HEK293T (cell line): Measurements from ENCODE around the gene KRT7.

ENCODE experiments used
- FOXK2 ChIP-seq: fragments of 450-650 bp; IDR thresholded peaks from 2 replicates; pipeline ENCODE4 v1.6.1; 2016; ENCODE audit warnings: mild to moderate bottlenecking
- FOXM1 ChIP-seq: fragments of 450-650 bp; IDR thresholded peaks from 2 replicates; pipeline ENCODE4 v1.6.1; 2017; ENCODE audit warnings: mild to moderate bottlenecking, borderline replicate concordance
- LEF1 ChIP-seq: fragments of 450-650 bp; IDR thresholded peaks from 2 replicates; pipeline ENCODE4 v1.6.1; 2017; ENCODE audit warnings: mild to moderate bottlenecking, borderline replicate concordance
- PKNOX1 ChIP-seq: fragments of 450-650 bp; IDR thresholded peaks from 2 replicates; pipeline ENCODE4 v1.6.1; 2016
- ZNF384 ChIP-seq: fragments of 450-650 bp; IDR thresholded peaks from 2 replicates; pipeline ENCODE4 v1.6.1; 2016

DNA sequence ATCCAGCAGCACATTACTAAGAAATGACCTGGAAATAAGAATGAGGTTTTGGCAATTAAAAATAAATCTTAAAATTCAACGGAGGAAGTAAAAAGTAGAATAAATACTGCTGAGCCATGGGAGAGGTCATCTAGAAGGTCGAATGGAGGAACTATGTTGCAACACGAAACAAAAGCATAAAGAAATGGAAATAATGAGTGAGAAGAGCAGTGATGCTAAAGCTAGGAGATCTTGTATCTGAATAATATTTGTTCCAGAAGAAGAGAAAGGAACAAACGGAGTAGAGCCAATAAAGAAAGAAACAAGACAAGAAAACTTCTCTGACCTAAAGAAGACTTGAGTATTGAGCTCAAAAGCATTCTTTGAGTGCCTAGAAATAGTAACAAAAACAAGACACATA is 6.6 kb upstream of the KRT7 start:
- TF ChIP-seq FOXM1 (no peak), ZNF384 (no peak), FOXK2 (no peak), LEF1 (no peak), PKNOX1 (no peak)
